EL (cell line): ENCODE results near the gene UBE2S.

ENCODE experiments used
- DNase-seq: peaks from one replicate; pipeline ENCODE4 v3.0.0-alpha.2; 2016

The UBE2S gene

DNA sequence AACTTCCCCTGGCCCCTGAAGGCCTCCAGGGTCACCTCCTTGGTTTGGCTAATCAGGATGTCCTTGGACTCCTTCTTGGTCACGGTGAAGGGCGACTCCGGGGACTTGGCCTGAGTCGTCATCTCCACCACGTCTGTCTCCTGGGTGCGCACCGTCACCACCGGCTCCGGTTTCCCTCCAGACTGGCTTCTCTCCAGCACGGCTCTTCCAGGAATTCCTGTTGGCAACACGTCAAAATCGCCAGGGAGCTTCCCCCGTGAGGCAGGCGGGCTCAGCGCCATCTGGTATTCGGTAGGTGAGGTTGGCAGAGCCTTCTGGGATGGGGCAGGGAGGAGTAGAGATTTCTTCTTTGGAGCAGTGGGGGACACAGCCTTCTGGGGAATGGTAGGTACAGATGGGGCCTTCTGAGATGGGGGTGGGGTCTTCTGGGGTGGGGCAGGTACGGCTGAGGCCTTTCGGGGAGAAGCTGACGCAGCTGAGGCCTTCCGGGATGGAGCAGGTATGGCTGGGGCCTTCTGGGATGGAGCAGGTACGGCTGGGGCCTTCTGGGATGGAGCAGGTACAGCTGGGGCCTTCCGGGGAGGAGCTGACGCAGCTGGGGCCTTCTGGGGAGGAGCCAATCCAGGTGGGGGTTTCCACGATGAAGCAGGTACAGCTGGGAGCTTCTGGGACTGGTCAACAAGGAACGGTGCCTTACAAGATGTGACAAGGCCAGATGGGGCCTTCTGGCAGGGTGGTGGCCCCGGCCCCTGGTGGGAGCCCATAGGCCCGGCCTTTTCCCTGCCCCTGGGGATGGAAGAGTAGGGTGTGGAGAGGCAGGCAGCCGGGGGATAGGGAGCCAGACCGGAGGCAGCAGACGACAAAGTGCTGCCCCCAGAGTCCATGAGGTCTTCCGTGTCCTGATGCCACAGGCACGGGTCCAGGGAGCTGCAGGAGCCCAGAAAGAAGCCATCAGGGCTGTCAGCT is 48.4 kb downstream of the UBE2S start:
- DNase-seq = no peak

DNA sequence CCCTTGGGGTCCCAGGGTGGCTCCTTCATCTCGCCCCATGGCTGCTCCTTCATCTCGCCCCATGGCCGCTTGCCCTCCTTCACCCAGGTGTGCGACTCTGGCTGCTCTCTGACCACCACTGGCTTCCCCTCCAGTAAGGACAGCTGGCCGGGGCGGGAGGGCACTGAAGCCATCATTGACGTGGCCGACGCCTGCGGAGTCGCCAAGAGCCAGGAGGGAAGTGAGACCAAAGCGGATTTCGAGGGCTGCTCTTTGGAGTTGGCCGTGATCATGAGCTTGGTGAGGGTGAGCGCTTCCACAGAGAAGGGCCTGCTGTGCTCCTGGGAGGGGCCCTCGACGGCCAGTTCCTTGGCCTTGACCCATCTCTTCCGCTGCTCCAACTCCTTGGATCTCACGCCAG is 49.1 kb downstream of the UBE2S start:
- DNase-seq = no peak

- DNase-seq = no peak
These were observed 52.3 kb downstream of the UBE2S start for GRCh38 chr19:55355213-55355821.

DNA sequence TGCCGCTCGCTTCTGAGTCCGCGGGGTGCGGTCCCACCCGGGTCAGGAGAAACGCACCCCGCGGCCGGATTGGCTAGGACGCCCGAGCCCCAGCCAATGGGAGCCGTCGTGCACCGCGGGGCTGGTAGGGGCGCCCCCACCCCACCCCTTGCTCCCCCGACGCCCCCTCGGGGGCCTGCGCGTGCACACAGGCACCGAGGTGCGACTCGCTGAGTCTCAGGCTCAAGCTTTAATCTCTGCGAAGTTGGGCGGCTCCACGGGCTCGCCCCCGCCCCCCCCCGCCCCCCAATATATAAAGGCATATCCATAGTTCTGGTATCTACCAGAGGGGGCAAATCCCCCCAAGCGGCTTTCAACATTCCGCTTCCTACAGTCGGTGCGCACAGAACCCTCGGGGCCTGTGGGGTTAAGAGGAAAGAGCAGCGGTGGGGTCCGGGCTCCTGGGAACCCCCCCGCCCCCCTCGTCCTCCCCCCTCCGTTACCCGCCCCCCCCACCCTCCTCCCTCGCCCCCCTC is 52.8 kb downstream of the UBE2S start, which contains the start of gene COX6B2:
TSS of gene COX6B2 (minus strand) at position 22 of the 515 bp plus-strand sequence. CDS start 198 bp downstream, outside the sequence.
- DNase-seq = no peak

GRCh38 chr19:55353803-55354697 is 53.5 kb downstream of the UBE2S start:
- peak; percentile 54 for DNase-seq

- DNase-seq = no peak
These were observed 54.2 kb downstream of the UBE2S start for GRCh38 chr19:55353356-55353802.

DNA sequence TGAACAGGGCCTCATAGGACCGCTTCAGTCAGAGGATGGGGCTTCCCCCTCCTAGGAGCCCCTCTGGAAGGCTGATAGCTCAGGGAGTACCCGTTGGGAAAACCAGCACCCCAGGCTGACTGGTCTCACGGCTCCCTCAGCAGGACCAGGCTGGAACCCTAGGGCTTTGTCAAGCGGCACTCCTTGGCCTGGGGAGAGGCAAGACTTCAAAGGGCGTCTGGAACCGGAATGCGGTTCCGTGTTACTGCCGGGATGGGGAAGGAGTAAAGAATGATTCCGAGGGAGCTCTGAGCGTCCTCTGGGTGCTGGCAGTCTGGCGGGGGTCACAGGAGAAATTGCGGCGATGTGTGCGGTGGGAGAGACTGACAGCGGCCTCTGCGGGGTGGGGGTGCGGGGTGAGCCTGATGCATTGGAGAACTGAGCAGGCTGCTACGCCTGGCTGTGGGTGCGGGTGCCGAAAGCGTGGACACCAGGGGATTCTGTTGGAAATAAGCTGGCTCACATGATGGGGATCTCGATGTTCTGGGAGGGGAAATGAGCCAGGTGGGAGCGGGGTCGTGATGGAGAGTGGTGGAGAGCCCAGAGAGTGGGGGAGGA is 54.9 kb downstream of the UBE2S start:
- no peak for DNase-seq

- DNase-seq = no peak
These were observed 55.5 kb downstream of the UBE2S start for GRCh38 chr19:55352040-55352439.

- no peak for DNase-seq
These were observed 56.8 kb downstream of the UBE2S start for GRCh38 chr19:55350620-55351315.
